Muscle of leg (tissue), 11 donors: Measurements from ENCODE around the gene PACS1. TPM values are rescaled to one million over a fixed set of nuclear protein-coding genes. Genes with fewer than 3 reads are reported as not detected.

Experiments
- DNase-seq: peaks from one replicate; pipeline ENCODE4 v3.0.0; 2013
- H3K27ac ChIP-seq: one replicate; pipeline ENCODE4 v1.5.1; 2013; ENCODE audit warnings: mild to moderate bottlenecking, low read length, control low read depth
- H3K27me3 ChIP-seq: one replicate; pipeline ENCODE4 v1.6.1; 2013; ENCODE audit warnings: low read length; ENCODE audit not compliant: control insufficient read depth, insufficient read depth
- H3K36me3 ChIP-seq: one replicate; pipeline ENCODE4 v1.6.1; 2013; ENCODE audit warnings: low read length; ENCODE audit not compliant: control insufficient read depth, insufficient read depth
- H3K4me1 ChIP-seq: one replicate; pipeline ENCODE4 v1.6.1; 2013; ENCODE audit warnings: low read length; ENCODE audit not compliant: control insufficient read depth, insufficient read depth
- H3K4me3 ChIP-seq: one replicate; pipeline ENCODE4 v1.5.1; 2013; ENCODE audit warnings: low read length, control low read depth
- H3K9me3 ChIP-seq: replicated peaks from 2 replicates; pipeline ENCODE4 v1.6.1; 2013; ENCODE audit warnings: low read depth, low read length; ENCODE audit not compliant: control insufficient read depth
- WGBS: methylation state at CpG from one replicate; pipeline ENCODE4 v1.1.5; 2013; ENCODE audit warnings: missing lambda C conversion rate; ENCODE audit not compliant: insufficient coverage; 5-methylcytosine and 5-hydroxymethylcytosine counted together
- polyA plus RNA-seq, 8 donors: library from polyadenylated mRNA; unstranded; fragments of 120-200 nt; gene quantifications; one replicate each; pipeline versions ENCODE4 v1.2.1 to v1.2.3, GENCODE V29; 2013; ENCODE audit warnings: inconsistent platforms in 1 of 8, low replicate concordance in 1 of 8; ENCODE audit not compliant: insufficient read length in 8 of 8, insufficient read depth in 1 of 8
- total RNA-seq: library from RNA; stranded (reverse); fragments of 120-200 nt; gene quantifications from one replicate; pipeline ENCODE4 v1.2.4, GENCODE V29; 2013

PACS1 gene
- total and polyA plus RNA-seq, 9 donors: 13.2 to 41.3 (median 30.9) TPM

DNA sequence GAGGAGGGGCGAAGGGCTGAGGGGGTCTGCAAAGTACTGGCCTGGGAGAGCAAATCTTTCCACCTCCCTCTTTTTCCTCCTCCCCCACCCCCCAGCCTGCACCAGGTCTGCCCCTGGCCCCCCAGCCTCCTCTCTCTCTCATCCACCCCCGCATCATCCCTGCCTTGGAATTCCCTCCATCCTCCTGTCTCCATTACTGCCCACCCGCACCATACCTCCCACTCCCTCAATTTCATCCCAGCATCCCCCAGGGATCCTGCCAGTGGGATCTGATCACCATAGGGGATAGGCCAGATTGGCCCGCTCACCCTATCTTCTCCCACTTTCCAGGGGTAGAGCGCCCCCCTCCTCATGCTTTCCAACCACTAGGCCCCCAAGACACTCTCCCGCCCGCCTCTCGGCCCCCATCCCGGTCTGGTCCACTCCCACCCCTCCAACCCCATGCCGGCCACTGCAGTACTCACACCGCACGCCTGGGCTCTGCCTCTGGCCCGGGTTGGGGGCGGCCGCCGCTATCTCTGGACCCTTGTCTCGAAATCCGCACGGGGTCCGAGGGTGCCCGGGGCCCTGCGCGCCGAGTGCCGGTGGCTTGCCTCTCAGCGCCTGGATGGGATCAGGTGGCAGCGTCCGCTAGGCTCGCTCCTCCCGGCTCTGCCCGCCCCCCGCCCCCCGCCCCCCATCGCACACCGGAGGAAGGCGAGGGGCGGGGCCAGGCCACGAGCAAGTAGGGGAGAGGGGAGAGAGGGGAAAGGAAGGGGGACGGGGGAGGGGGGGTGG, 21.3 kb upstream of the PACS1 start, which contains the start of gene GAL3ST3:
TSS of gene GAL3ST3 (minus strand) at position 615 of the 777 bp plus-strand sequence. CDS start 3,746 bp downstream, outside the sequence.
- Histone ChIP-seq H3K27me3 (peaks cover 21% of the 10 kb centered on the region), H3K27ac (no peak within 1 kb of the TSS), H3K36me3 (peaks cover 10% of the 10 kb centered on the region), H3K9me3 (no peaks in the 10 kb centered on the region), H3K4me1 (peaks cover 27% of the 10 kb centered on the region), H3K4me3 (no peak within 1 kb of the TSS)
- no peak for DNase-seq
- WGBS: 3% methylated on average over 19 of the region's 39 CpGs

DNA sequence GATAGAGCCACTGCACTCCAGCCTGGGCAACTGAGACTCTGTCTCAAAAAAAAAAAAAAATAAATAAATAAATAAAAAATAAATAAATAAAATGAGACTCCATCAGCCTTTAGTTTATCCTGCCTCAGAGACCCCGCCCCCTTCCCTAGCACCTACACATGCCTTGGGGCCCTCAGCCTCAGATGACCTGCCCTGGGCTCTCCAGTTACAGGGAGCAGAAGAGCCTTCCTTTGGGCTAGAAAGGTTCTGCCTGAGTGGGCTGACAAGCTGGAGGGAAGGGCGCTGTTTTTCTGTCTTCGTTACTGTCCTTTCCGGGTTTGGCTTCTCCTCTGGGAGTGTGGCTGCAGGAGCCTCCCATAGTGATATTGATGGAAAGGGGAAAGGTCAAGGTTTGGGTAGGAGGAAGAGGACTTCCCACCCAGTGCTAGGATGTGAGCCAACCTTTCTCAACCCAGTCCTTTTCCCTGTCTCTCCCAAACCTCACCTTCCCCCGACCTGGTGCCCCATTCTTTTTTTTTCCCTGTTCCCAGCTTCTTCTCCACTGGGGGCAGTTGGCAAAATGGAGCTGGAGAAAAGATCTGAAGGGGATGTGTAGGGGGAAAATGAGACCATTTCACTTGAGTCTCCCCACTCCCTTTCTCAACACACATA, 19.4 kb upstream of the PACS1 start:
- Histone ChIP-seq H3K27ac (peak overlapping the region; percentile 97), H3K36me3 (peaks cover 26% of the 10 kb centered on the region), H3K4me3 (no peak overlapping the region), H3K4me1 (peaks cover 23% of the 10 kb centered on the region), H3K9me3 (no peaks in the 10 kb centered on the region), H3K27me3 (peaks cover 21% of the 10 kb centered on the region)
- WGBS: 83% methylated on average over 3 of the region's 5 CpGs
- DNase-seq: no peak

DNA sequence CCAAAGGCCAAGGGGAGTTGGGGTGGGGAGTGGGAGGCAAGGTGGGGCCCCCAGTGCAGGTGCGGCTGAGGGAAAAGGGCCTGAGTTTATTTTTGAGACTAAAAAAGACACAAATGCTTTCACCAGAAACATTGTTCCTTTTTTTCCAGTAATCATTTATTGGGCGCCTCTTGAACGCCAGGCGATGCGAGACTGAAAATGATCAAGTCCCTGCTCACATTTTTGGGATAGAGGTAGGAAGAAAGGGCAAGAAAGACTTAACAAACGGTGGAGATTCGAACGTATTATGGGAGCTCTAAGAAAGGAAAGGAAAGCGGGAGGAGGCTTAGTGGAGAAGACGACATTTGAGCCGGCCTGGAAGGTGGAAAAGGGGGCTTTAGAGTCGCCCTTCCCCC, 18.7 kb upstream of the PACS1 start:
- peak overlapping the region; percentile 97 for H3K27ac ChIP-seq
- 7% methylated on average over 10 of the region's 12 CpGs for WGBS
- peaks cover 28% of the 10 kb centered on the region for H3K36me3 ChIP-seq
- H3K9me3 ChIP-seq: no peaks in the 10 kb centered on the region
- peaks cover 19% of the 10 kb centered on the region for H3K27me3 ChIP-seq
- no peak for DNase-seq
- peaks cover 23% of the 10 kb centered on the region for H3K4me1 ChIP-seq
- peak overlapping the region; percentile 92 for H3K4me3 ChIP-seq

DNA sequence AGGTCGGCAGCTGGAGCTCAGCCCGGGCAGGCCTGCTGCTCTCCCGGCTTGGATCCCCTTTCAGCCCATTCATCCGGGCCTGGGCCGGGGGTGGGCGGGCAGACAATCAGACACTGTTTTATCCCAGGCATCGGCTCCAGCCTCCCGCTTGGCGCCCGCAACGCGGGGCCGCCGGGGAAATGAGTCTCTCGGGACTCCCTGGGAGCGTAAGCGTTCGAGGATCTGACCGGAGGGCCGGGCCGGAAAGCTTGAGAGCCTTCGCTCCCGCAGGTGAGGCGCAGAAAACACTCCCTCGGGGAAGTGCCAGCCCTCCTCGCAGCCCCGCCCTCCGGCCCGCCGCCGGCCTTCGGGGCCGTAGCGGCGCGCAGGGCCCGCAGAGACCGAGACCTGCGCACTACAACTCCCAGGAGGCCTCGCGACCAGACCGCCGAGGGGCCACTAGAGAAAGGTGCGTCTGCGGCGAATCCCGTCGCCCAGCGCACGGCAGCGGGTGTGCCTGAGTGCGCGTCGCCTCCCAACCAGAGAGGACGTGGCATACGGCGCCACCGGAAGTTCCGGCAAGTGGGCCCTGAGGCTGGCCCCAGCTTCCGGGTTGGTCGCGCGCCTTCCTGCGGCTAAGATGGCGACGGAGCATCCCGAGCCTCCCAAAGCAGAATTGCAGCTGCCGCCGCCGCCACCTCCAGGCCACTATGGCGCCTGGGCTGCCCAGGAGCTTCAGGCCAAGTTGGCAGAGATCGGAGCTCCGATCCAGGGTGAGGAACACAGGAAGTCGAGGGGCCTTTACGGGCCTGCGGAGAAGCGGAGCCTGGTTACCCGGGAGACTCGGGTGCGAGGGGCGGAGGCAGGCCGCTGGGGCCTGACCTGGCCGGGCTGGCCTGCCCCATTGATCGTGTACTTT, 18.1 kb upstream of the PACS1 start, which contains the start of gene SF3B2:
TSS of gene SF3B2 (plus strand) at position 599 of the 898 bp plus-strand sequence. CDS start at position 620, 21 bp downstream.
- H3K4me1 ChIP-seq: peaks cover 23% of the 10 kb centered on the region
- under 1% methylated on average over 83 of the region's 84 CpGs for WGBS

DNA sequence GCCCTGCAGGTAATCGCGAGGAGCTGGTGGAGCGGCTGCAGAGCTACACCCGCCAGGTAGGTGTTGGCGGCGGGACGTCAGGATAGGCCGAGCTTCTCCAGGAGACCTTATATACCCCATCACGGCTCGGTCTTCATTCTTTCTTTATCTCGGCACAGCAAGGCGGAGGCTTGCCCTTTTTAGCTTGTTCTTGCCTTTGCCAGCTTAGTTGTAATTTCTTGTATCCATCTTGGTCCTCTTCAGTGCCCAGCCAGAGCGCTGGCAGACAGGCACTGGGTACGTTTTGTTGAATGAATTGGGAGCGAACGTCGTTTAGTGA, 17.4 kb upstream of the PACS1 start:
- 2% methylated on average over 9 of the region's 17 CpGs for WGBS

More for the DNA sequence above, 18.1 kb upstream of the PACS1 start, which contains the start of gene SF3B2:
- H3K4me3 ChIP-seq: peak within 1 kb of the TSS; percentile 92
- no peaks in the 10 kb centered on the region for H3K9me3 ChIP-seq
- peak within 1 kb of the TSS; percentile 97 for H3K27ac ChIP-seq
- peaks cover 16% of the 10 kb centered on the region for H3K27me3 ChIP-seq
- DNase-seq: peak; percentile 99
- peaks cover 34% of the 10 kb centered on the region for H3K36me3 ChIP-seq

DNA sequence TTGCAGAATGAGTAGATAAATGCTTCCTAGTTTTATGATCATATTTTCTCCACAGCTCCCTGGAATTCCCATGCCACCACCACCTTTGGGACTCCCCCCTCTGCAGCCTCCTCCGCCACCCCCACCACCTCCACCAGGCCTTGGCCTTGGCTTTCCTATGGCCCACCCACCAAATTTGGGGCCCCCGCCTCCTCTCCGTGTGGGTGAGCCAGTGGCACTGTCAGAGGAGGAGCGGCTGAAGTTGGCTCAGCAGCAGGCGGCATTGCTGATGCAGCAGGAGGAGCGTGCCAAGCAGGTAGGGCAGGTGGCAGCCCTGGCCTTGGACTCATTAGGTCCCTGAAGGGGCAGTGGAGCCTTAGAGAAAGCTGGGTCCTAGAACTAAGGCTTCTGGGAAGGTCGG, 15.1 kb upstream of the PACS1 start:
- no peaks in the 10 kb centered on the region for H3K27me3 ChIP-seq
- no peaks in the 10 kb centered on the region for H3K9me3 ChIP-seq
- peaks cover 19% of the 10 kb centered on the region for H3K4me1 ChIP-seq
- H3K36me3 ChIP-seq: peaks cover 62% of the 10 kb centered on the region
- WGBS: 100% methylated on average over 3 of the region's 7 CpGs
- no peak overlapping the region for H3K4me3 ChIP-seq
- no peak for DNase-seq
- H3K27ac ChIP-seq: no peak overlapping the region

More for the DNA sequence above, 17.4 kb upstream of the PACS1 start:
- no peak for DNase-seq
- Histone ChIP-seq H3K9me3 (no peaks in the 10 kb centered on the region), H3K36me3 (peaks cover 40% of the 10 kb centered on the region), H3K27ac (peak overlapping the region; percentile 81), H3K4me1 (peaks cover 23% of the 10 kb centered on the region), H3K27me3 (peaks cover 13% of the 10 kb centered on the region), H3K4me3 (peak overlapping the region; percentile 92)

DNA sequence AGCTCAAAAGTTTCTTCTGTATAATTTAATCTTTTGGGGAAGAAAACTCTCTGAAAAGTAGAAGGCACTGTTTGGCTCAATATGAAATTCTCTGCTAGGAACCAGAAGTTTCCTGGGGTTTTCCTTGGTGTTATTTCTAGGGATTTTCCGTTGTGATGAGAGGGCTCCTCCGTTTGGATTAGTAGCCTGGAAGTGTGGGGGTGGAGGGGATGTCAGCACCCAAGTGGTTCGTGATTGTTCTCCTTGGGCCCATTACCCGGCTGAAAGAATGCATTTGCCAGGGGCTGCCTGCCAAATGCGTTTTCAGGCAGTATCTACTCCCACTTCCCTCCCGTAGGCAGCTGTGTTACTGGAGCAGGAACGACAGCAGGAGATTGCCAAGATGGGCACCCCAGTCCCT, 13.6 kb upstream of the PACS1 start:
- Histone ChIP-seq H3K27ac (no peak overlapping the region), H3K4me3 (no peak overlapping the region), H3K27me3 (no peaks in the 10 kb centered on the region), H3K9me3 (no peaks in the 10 kb centered on the region), H3K36me3 (peaks cover 76% of the 10 kb centered on the region), H3K4me1 (peaks cover 9% of the 10 kb centered on the region)
- WGBS: 21% methylated on average over 4 of the region's 7 CpGs
- DNase-seq: no peak

DNA sequence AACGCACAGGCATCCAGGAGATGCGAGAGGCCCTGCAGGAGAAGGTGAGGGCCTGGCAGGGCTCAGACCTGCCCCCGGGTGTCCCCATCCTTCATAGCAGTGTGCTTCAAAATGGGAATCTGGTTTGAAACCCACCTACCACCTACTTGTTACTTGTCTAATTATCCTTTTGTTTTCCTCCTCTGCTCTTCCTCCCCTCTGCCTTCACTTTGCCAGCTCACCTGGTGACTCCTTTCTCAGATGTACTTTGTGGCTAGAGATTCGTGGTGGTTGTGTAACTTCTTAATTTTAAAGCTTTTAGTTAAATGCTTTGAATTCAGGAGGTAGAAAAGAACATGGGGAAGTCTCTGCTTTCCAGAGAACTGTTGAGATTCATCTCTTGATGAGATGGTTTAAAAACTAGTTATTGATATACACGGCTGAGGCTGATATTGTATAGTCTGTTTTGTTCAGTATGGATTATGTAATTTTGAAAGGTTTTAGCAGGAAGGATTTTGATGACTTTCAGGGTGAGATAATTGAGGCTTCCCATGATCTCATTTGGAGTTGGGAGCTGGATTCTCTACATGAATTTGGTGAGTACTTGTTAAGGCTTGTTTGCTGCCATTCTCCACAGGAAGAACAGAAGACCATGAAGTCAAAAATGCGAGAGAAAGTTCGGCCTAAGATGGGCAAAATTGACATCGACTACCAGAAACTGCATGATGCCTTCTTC, 9.9 kb upstream of the PACS1 start:
- Histone ChIP-seq H3K4me1 (no peaks in the 10 kb centered on the region), H3K9me3 (no peaks in the 10 kb centered on the region), H3K27me3 (no peaks in the 10 kb centered on the region), H3K27ac (no peak overlapping the region), H3K36me3 (peaks cover 78% of the 10 kb centered on the region), H3K4me3 (no peak overlapping the region)
- no peak for DNase-seq
- 94% methylated on average over 6 of the region's 8 CpGs for WGBS

DNA sequence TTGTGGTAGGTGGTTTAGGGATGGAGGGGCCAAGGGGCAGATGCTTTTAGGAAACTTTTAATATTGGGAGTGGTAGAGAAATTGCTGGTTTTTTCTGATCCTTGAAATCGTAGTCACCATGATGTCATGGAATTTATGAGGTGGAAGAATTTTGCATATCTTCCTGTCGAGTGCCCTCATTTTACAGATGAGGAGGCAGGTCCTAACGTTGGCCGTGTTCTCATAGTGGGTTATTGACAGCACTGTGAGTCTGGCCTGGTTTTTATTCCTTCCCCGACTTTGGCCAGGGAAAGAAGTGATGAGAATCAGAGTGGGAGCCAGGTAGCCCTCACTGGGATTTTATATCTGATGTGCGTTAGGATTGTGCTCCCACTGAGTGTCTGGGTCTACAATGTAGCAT, 8.8 kb upstream of the PACS1 start:
- Histone ChIP-seq H3K4me1 (no peaks in the 10 kb centered on the region), H3K36me3 (peaks cover 76% of the 10 kb centered on the region), H3K27me3 (no peaks in the 10 kb centered on the region), H3K9me3 (no peaks in the 10 kb centered on the region), H3K27ac (no peak overlapping the region), H3K4me3 (no peak overlapping the region)
- WGBS: 88% methylated on average over 2 of the region's 6 CpGs
- DNase-seq: no peak
